Measurements from ENCODE around the gene ESPN. TPM values are rescaled to one million over a fixed set of nuclear protein-coding genes. Genes with fewer than 3 reads are reported as not detected.

The ESPN gene
- polyA plus RNA-seq, 1 of the 3 experiments (the other 2 are of a cell fraction) = 0.33 TPM

DNA sequence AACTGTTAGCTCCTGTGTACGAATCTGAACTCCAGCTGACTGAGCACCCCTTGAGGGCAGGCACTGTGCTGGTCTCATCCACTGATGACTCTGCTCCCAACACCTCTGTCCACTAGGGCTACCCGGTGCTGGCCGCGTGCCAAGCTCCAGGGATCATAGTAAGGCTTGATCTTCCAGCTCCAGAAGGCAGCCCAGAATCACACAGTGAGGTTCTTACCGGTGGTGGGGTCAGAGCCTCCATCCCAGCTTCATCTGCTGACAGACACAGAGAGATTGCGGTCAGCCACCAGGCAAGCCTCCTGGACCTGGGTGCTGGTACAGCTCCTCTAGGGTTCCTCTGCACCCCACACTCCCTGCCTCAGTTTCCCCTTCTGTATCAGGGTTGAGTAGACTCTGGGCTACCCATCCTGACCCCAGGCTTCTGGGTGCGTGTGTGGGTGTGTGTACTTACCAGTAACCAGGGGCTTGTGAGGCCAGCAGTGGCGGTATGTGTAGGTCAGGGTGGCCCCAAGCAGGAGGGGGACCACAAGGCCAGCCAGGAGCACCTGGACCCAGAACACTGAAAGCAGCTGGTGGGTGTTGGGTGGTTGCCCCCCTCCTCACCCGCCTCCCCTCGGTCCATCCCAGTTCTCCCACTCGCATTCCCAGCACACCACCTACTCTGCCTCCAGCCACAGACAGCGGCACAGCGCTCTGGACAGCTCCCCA lies 38.0 kb downstream of the ESPN start:
- 87% methylated on average over 4 of the region's 13 CpGs for WGBS (ENCODE audit: low lambda C conversion rate)
- Histone ChIP-seq H3K4me1 (ENCODE audit: control insufficient read depth in 1 of 2, insufficient read depth in 2 of 2, low read depth in 1 of 2, low read length in 1 of 2) (no peaks in the 10 kb centered on the region), H4K20me1 (ENCODE audit: insufficient read depth) (no peaks in the 10 kb centered on the region), H3K9ac (no peak overlapping the region), H3K9me2 (no peaks in the 10 kb centered on the region), H3K36me3 (replicated peaks in 1 of 2; ENCODE audit: control insufficient read depth in 1 of 2, insufficient read depth in 2 of 2, low read length in 1 of 2) (peaks cover 0 to 16% of the 10 kb centered on the region in 2 experiments), H3F3A (replicated peaks; ENCODE audit: insufficient read depth) (no peaks in the 10 kb centered on the region), H3K4me3 (ENCODE audit: low read depth in 2 of 2, low read length in 1 of 2) (no peak overlapping the region), H3K9me3 (no peaks in the 10 kb centered on the region), H3K79me2 (ENCODE audit: insufficient read depth) (no peaks in the 10 kb centered on the region), H3K27ac (ENCODE audit: low read depth in 2 of 2, low read length in 1 of 2) (no peak overlapping the region), H2AFZ (ENCODE audit: low read depth) (no peak overlapping the region), H3K4me2 (no peak overlapping the region), H3K27me3 (ENCODE audit: insufficient read depth) (no peaks in the 10 kb centered on the region)
- TF ChIP-seq, protein P1, sequence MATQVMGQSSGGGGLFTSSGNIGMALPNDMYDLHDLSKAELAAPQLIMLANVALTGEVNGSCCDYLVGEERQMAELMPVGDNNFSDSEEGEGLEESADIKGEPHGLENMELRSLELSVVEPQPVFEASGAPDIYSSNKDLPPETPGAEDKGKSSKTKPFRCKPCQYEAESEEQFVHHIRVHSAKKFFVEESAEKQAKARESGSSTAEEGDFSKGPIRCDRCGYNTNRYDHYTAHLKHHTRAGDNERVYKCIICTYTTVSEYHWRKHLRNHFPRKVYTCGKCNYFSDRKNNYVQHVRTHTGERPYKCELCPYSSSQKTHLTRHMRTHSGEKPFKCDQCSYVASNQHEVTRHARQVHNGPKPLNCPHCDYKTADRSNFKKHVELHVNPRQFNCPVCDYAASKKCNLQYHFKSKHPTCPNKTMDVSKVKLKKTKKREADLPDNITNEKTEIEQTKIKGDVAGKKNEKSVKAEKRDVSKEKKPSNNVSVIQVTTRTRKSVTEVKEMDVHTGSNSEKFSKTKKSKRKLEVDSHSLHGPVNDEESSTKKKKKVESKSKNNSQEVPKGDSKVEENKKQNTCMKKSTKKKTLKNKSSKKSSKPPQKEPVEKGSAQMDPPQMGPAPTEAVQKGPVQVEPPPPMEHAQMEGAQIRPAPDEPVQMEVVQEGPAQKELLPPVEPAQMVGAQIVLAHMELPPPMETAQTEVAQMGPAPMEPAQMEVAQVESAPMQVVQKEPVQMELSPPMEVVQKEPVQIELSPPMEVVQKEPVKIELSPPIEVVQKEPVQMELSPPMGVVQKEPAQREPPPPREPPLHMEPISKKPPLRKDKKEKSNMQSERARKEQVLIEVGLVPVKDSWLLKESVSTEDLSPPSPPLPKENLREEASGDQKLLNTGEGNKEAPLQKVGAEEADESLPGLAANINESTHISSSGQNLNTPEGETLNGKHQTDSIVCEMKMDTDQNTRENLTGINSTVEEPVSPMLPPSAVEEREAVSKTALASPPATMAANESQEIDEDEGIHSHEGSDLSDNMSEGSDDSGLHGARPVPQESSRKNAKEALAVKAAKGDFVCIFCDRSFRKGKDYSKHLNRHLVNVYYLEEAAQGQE (IDR thresholded peaks at IDR 0.05; ENCODE audit: low read depth, low read length) = no peak
- TF ChIP-seq JUND (IDR thresholded peaks at IDR 0.05) (no peak), FOXJ3 (CRISPR knock-in tag; IDR thresholded peaks at IDR 0.05) (no peak), FOXM1 (IDR thresholded peaks at IDR 0.05; ENCODE audit: low read depth) (no peak), FOSL2 (IDR thresholded peaks at IDR 0.05; ENCODE audit: borderline replicate concordance, low read depth) (no peak), MXI1 (IDR thresholded peaks at IDR 0.05; ENCODE audit: low read depth, low read length) (no peak)
- TF ChIP-seq, protein P2, sequence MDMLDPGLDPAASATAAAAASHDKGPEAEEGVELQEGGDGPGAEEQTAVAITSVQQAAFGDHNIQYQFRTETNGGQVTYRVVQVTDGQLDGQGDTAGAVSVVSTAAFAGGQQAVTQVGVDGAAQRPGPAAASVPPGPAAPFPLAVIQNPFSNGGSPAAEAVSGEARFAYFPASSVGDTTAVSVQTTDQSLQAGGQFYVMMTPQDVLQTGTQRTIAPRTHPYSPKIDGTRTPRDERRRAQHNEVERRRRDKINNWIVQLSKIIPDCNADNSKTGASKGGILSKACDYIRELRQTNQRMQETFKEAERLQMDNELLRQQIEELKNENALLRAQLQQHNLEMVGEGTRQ (IDR thresholded peaks at IDR 0.05; ENCODE audit: borderline replicate concordance, low read depth, low read length) = no peak
- TF ChIP-seq, protein P3, sequence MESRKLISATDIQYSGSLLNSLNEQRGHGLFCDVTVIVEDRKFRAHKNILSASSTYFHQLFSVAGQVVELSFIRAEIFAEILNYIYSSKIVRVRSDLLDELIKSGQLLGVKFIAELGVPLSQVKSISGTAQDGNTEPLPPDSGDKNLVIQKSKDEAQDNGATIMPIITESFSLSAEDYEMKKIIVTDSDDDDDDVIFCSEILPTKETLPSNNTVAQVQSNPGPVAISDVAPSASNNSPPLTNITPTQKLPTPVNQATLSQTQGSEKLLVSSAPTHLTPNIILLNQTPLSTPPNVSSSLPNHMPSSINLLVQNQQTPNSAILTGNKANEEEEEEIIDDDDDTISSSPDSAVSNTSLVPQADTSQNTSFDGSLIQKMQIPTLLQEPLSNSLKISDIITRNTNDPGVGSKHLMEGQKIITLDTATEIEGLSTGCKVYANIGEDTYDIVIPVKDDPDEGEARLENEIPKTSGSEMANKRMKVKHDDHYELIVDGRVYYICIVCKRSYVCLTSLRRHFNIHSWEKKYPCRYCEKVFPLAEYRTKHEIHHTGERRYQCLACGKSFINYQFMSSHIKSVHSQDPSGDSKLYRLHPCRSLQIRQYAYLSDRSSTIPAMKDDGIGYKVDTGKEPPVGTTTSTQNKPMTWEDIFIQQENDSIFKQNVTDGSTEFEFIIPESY (IDR thresholded peaks at IDR 0.05; ENCODE audit: borderline replicate concordance, low read depth) = no peak
- TF ChIP-seq, protein P4, sequence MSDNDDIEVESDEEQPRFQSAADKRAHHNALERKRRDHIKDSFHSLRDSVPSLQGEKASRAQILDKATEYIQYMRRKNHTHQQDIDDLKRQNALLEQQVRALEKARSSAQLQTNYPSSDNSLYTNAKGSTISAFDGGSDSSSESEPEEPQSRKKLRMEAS (IDR thresholded peaks at IDR 0.05; ENCODE audit: low read depth) = no peak
- TF ChIP-seq, protein P5, sequence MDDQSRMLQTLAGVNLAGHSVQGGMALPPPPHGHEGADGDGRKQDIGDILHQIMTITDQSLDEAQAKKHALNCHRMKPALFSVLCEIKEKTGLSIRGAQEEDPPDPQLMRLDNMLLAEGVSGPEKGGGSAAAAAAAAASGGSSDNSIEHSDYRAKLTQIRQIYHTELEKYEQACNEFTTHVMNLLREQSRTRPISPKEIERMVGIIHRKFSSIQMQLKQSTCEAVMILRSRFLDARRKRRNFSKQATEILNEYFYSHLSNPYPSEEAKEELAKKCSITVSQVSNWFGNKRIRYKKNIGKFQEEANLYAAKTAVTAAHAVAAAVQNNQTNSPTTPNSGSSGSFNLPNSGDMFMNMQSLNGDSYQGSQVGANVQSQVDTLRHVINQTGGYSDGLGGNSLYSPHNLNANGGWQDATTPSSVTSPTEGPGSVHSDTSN (IDR thresholded peaks at IDR 0.05) = no peak
- POLR2A ChIA-PET = no interaction called here
- DNase-seq = no peak
- CTCF ChIA-PET = interaction anchor here (0.8 to 2.0 kb wide), 9 partner anchors 8 to 215 kb away, joined by 3 to 7 read pairs (median 3); partner anchors contain the start of gene NOL9

All from SK-N-SH (cell line).